ENCODE measurements around the gene ZFYVE27.

ZFYVE27 gene

DNA sequence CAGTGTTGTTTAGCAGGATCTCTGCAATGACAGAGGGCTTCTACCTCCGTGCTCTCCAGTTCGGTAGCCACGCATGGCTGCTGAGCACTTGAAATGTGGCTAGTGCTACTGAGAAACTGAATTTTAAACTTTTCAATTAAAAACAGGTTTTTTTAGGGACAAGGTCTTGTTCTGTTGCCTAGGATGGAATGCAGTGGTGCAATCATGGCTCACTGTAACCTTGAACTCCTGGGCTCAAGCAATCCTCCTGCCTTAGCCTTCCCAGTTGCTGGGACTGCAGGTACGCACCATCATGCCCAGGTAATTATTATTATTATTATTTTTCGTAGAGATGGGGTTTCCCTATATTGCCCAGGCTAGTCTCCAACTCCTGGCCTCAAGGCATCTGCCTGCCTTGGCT, 48.3 kb downstream of the ZFYVE27 start:
- TF ChIP-seq, protein P1, sequence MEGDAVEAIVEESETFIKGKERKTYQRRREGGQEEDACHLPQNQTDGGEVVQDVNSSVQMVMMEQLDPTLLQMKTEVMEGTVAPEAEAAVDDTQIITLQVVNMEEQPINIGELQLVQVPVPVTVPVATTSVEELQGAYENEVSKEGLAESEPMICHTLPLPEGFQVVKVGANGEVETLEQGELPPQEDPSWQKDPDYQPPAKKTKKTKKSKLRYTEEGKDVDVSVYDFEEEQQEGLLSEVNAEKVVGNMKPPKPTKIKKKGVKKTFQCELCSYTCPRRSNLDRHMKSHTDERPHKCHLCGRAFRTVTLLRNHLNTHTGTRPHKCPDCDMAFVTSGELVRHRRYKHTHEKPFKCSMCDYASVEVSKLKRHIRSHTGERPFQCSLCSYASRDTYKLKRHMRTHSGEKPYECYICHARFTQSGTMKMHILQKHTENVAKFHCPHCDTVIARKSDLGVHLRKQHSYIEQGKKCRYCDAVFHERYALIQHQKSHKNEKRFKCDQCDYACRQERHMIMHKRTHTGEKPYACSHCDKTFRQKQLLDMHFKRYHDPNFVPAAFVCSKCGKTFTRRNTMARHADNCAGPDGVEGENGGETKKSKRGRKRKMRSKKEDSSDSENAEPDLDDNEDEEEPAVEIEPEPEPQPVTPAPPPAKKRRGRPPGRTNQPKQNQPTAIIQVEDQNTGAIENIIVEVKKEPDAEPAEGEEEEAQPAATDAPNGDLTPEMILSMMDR (IDR thresholded peaks at IDR 0.05; ENCODE audit: control insufficient read depth, extremely low read depth, insufficient read depth), result no peak
- DNase-seq (ENCODE audit: low read depth), result no peak
- no peak overlapping the region for H3K4me3 ChIP-seq (ENCODE audit: low read depth, low read length)

DNA sequence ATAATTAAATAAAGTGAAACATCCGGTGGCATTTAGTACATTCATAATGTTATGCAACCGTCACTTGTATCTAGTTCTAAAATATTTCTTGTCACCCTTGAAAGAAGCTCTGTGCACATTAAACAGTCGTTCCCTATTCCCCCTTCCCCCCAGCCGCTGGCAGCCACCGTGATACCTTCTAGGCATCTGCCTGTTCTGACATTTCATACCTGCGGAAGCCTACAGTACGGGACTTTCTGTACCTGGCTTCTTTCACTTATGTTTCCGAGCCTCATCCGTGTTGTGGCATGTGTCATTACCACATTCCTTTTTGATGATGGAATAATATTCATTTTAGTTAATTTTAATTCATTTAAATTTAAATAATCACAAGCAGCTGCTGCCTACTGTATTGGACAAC, 48.8 kb downstream of the ZFYVE27 start:
- TF ChIP-seq, protein P1 (IDR thresholded peaks at IDR 0.05; ENCODE audit: control insufficient read depth, extremely low read depth, insufficient read depth), result no peak
- H3K4me3 ChIP-seq (ENCODE audit: low read depth, low read length), result no peak overlapping the region
- no peak for DNase-seq (ENCODE audit: low read depth)

DNA sequence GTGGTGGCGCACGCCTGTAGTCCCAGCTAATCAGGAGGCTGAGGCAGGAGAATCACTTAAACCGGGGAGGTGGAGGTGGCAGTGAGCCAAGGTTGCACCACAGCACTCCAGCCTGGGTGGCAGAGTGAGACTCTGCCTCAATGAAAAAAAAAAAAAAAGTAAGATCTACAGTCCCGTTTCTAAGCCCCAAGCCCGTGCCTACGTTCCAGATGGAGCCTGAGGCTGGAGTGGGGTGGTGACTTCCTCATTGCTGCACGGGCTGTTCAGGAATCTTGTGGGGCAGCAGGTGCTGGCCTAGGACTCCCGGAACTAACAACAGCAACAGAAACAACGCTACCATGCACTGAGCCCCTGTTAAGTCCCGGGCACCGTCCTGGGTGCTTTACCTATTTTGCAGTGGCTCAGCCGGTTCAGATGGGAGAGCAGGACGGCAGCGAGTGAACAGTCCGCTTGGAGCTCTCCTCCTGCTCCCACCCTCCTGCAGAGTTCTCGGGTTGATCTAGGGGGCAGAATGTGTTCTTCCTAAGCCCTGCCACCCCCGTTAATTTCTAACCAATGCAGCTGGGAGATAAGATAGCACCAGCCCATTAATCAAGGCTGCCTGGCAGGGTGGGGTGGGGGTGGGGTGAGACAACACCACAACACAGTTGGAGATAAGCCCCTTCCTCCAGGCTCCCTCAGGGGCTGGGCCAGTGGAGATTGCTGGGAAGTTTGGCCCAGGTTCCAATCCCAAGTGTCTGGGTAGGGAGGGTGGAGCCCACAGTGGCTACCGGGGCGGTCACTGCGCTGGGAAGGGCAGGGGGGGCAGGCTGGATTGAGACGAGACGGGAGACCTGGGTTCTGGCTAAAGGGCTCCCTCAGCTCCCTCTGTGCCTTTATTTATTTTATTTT, 51.9 kb downstream of the ZFYVE27 start:
- TF ChIP-seq, protein P1 (IDR thresholded peaks at IDR 0.05; ENCODE audit: control insufficient read depth, extremely low read depth, insufficient read depth), result no peak
- no peak for DNase-seq (ENCODE audit: low read depth)
- no peak overlapping the region for H3K4me3 ChIP-seq (ENCODE audit: low read depth, low read length)

DNA sequence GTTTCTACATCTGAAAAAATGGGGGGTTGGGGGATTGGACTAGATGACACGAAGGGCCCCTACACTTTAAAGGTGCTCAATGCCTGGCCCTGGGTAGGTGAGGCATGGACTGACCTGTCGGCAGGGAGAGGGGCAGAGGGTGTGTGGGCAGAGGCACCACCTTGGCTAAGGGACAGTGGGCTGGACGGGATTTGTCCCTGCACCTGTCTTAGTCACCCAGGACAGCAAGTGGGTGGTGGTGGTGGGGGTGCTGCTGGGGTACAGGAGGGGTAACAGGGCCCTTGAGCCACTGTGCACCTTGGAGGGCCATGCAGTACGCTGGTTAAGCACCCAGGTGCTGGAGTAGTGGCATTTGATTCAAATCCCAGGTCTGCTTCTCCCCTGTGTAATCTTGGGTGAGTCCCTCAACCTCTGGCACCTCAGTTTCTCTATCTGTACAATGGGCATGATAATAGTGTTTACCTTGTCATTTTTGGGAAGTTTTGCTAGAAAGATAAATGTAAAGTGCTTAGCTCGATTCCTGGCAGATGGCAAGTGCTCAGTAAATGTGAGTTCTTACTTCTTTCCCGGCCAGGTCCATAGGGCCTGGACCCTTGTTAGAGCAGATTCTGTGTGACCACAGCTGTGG, 53.0 kb downstream of the ZFYVE27 start:
- DNase-seq (ENCODE audit: low read depth), result no peak
- TF ChIP-seq, protein P1 (IDR thresholded peaks at IDR 0.05; ENCODE audit: control insufficient read depth, extremely low read depth, insufficient read depth), result no peak
- no peak overlapping the region for H3K4me3 ChIP-seq (ENCODE audit: low read depth, low read length)

DNA sequence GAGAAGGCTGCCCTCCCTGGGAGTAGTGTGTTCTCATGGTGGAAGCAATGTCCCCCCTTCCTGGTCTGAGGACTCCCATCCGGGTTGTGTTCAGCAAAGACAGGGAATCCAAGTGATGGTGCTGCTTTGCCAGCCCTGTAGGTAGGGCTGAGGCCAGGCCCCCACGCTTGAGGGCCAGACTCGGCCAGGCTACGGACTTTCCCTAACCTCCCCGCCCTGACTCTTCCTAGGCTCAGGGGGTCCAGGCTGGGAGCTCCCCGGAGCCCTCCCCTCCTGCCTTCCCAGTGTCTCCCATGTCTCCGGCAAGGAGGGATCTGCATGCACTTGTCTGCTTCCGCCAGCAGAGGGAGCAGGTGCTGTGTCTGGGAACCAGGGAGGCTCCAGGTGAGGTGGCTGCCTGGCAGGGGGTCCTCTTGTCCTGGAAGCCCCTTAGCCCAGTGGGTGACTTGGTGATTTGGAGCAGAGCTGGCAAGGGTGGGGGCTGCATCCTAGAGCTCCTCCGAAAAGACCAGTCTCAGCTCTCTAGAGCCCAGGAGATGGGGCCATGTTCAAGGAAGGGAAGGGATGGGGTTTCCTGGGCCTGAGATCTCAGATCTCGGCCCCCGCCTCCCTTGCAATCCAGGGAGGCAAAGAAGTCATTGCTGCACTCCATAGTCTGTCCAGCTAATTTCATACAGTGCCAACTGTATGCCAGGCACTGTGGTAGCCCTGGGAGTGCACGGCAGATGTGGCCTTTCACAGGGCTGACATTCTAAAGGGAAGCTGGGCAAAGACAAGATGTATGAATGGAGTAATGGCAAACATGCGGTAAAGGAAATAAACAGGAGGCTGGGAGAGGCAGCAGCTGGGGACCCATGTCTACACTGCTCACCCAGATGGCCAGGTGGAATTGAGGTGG, 55.1 kb downstream of the ZFYVE27 start:
- no peak for DNase-seq (ENCODE audit: low read depth)
- no peak overlapping the region for H3K4me3 ChIP-seq (ENCODE audit: low read depth, low read length)
- TF ChIP-seq, protein P1 (IDR thresholded peaks at IDR 0.05; ENCODE audit: control insufficient read depth, extremely low read depth, insufficient read depth), result peak; percentile 94

DNA sequence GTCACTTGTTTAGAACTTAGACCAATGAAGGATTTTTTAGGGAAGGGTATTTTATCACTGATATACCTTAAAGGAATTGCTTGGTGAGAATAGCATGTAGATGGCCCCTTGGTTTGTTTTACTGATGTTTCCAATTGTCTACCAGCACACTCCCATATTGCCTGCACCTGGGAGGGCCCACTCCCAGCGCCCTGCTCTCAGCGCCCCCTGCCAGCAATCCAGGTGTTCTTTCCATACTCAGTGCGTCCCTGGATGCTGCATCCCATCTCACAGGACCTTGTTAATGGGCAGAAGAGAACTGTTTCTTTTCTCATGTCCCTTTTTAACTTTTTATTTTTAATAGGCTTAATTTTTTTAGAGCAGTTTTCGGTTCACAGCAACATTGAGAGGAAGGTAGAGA, 59.0 kb downstream of the ZFYVE27 start:
- no peak for DNase-seq (ENCODE audit: low read depth)
- TF ChIP-seq, protein P1 (IDR thresholded peaks at IDR 0.05; ENCODE audit: control insufficient read depth, extremely low read depth, insufficient read depth), result no peak
- H3K4me3 ChIP-seq (ENCODE audit: low read depth, low read length), result no peak overlapping the region

Measured in LNCaP clone FGC (cell line).